Raji (cell line): ENCODE measurements around the gene PIEZO1.

Experiments
- POLR2A ChIP-seq: IDR thresholded peaks from 2 replicates; pipeline ENCODE4 v1.6.1; 2011; ENCODE audit warnings: low read depth, low read length, control low read depth; ENCODE audit not compliant: insufficient read depth

Gene PIEZO1

GRCh38 chr16:88672776-88673175 is 112.2 kb downstream of the PIEZO1 start:
- no peak for TF ChIP-seq POLR2A

- TF ChIP-seq POLR2A, result no peak
These were observed 113.2 kb downstream of the PIEZO1 start for GRCh38 chr16:88671806-88672205.

GRCh38 chr16:88669980-88670379 is 115.0 kb downstream of the PIEZO1 start:
- no peak for TF ChIP-seq POLR2A

- no peak for TF ChIP-seq POLR2A
These were observed 117.6 kb downstream of the PIEZO1 start for GRCh38 chr16:88667461-88667860.

GRCh38 chr16:88665570-88665969 is 119.5 kb downstream of the PIEZO1 start:
- TF ChIP-seq POLR2A, result no peak
